Astrocyte of the spinal cord (primary cell): ENCODE results near the gene NHSL2.

Experiments
- DNase-seq: peaks from one replicate; pipeline ENCODE4 v3.0.0; 2011; ENCODE audit warnings: low read depth, low spot score
- H3K4me3 ChIP-seq: 2 replicates; pipeline ENCODE4 v1.5.1; 2011; ENCODE audit warnings: low read depth, mild to moderate bottlenecking, low read length, moderate library complexity
- in situ Hi-C: cut with HindIII; loops from 2 replicates; pipeline ENCODE4 v1.10.0; 2017; ENCODE audit warnings: low sequenced_read_pairs
- TF ChIP-seq, protein P1 (sequence below): IDR thresholded peaks from 2 replicates; pipeline ENCODE4 v1.5.1; 2012; ENCODE audit warnings: low read depth, mild to moderate bottlenecking, low read length, inconsistent platforms

NHSL2 gene

GRCh38 chrX:72182924-72183323, 272.3 kb downstream of the NHSL2 start:
- TF ChIP-seq, protein P1, sequence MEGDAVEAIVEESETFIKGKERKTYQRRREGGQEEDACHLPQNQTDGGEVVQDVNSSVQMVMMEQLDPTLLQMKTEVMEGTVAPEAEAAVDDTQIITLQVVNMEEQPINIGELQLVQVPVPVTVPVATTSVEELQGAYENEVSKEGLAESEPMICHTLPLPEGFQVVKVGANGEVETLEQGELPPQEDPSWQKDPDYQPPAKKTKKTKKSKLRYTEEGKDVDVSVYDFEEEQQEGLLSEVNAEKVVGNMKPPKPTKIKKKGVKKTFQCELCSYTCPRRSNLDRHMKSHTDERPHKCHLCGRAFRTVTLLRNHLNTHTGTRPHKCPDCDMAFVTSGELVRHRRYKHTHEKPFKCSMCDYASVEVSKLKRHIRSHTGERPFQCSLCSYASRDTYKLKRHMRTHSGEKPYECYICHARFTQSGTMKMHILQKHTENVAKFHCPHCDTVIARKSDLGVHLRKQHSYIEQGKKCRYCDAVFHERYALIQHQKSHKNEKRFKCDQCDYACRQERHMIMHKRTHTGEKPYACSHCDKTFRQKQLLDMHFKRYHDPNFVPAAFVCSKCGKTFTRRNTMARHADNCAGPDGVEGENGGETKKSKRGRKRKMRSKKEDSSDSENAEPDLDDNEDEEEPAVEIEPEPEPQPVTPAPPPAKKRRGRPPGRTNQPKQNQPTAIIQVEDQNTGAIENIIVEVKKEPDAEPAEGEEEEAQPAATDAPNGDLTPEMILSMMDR: no peak
- in situ Hi-C loops: no loop called here
- H3K4me3 ChIP-seq: no peak overlapping the region
- DNase-seq: no peak

- DNase-seq: peak; percentile 83
- TF ChIP-seq, protein P1: no peak
- H3K4me3 ChIP-seq: no peak overlapping the region
- in situ Hi-C loops: no loop called here
These were observed 291.3 kb downstream of the NHSL2 start for GRCh38 chrX:72201836-72202536.
